GM12875 (cell line): ENCODE results near the gene SMKR1.

Experiments used
- H3K4me3 ChIP-seq: one replicate; pipeline ENCODE4 v1.5.1; 2011; ENCODE audit warnings: low read depth, low read length, control low read depth
- CTCF ChIP-seq: IDR thresholded peaks from 2 replicates; pipeline ENCODE4 v1.5.1; 2011; ENCODE audit warnings: low read depth, mild to moderate bottlenecking, control low read depth, inconsistent platforms, low read length, moderate library complexity, borderline replicate concordance; ENCODE audit not compliant: insufficient read depth

SMKR1 gene

DNA sequence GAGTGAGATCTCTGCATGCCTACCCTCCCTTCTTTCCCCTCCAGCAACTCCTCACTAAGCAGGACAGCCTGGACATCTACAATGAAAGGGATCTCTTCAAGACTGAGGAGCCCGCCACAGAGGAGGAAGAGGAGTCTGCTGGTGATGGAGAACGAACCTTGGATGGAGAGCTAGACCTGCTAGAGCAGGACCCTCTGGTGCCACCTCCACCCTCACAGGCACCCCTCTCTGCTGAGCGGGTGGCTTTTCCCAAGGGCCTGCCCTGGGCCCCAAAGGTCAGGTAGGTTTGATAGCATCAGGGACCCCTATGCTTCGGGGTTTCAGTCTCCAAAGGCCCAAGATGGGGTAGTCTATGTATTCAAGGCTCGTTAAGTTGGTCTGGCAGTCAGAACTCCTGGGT, 44.2 kb upstream of the SMKR1 start:
- no peak overlapping the region for H3K4me3 ChIP-seq
- TF ChIP-seq CTCF: no peak

DNA sequence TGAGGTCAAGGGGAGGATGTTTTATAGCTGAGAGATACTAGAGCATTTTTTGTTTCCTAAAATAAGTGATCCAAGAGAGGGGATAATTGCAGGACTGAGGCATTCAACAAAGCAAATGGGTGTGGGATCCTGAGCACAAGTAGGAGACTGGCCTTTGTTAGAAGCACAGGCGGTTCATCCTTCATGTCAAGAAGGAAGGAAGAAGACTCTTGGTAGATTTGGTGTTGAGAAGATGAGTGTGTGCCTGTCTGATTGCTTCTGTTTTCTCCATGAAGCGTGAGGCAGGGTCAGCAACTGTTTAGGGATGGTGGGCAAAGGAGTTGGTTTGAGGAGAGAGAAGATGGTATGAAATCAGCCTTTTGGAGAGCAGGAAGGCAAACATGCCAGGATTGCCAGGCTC, 40.5 kb upstream of the SMKR1 start:
- H3K4me3 ChIP-seq: no peak overlapping the region
- TF ChIP-seq CTCF: no peak

DNA sequence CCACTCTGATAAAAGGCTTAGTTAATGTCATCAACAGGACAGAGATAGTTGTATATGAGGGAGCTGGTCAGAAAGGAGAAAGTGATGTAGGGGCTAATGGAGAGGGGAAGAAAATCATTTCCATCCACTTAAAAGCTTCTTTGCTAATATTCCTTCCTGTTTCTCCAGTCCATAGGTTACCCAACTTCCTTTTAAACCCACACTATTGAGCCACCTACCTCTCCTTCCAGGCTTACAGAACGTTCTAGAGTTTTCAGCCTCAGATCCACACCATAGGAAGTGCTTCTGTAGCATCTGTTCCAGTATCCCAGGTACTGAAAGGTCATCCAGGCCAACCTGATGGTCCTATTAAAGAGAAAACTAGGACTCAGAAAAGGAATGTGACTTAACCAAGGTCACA, 39.9 kb upstream of the SMKR1 start:
- no peak overlapping the region for H3K4me3 ChIP-seq
- TF ChIP-seq CTCF: no peak

- no peak overlapping the region for H3K4me3 ChIP-seq
- TF ChIP-seq CTCF: no peak
Observed at GRCh38 chr7:129464194-129464593, 38.1 kb upstream of the SMKR1 start.

GRCh38 chr7:129465080-129465479, 37.3 kb upstream of the SMKR1 start:
- no peak for TF ChIP-seq CTCF
- H3K4me3 ChIP-seq: no peak overlapping the region

DNA sequence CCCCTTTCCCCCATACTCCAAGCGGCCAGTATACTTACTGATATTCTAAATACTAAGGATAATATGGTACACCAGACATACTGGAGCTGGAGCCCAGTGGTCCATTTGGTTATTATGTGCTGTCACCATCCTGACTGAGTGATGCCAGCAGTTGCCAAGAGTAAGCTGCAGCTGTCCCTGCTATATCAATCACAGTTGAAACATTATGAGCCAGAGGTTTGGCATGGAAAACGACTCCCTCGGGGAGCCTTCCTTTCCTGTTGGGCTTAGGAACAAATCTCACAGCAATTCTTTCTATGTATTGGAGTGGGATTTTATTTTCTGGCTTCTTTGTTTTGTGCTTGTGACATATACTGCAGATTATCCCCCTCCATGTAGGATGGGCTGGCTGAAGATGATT, 35.5 kb upstream of the SMKR1 start:
- no peak overlapping the region for H3K4me3 ChIP-seq
- TF ChIP-seq CTCF: no peak

DNA sequence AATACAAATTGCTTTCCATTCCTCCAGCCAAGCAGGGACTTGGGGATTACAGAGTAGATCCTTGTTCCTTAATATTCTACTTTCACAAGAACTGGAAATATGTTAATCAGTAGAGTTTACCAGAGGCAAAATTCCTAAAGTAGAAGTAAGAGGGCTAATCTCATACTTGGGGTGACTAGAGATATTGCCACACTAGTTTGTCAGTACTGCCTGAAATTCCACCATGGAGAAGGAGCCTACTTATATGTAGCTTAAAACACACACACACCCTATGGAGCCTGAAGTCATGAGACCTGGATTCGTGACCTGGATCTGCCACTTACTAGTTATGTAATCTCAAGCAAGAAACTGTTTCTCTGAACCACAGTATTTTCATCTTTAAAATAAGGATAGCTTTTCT, 34.2 kb upstream of the SMKR1 start:
- H3K4me3 ChIP-seq: no peak overlapping the region
- TF ChIP-seq CTCF: no peak
